ENCODE measurements around the gene HNRNPC.

Gene HNRNPC

GRCh38 chr14:21211509-21211908 lies 57.7 kb downstream of the HNRNPC start:
- in situ Hi-C loops (cut with HindIII; ENCODE audit: low sequenced_read_pairs), result no loop called here

GRCh38 chr14:21210023-21210422 lies 59.2 kb downstream of the HNRNPC start:
- H3K4me3 ChIP-seq (ENCODE audit: low read depth, low read length), result no peak overlapping the region
- in situ Hi-C loops (cut with HindIII; ENCODE audit: low sequenced_read_pairs), result no loop called here

More at GRCh38 chr14:21211509-21211908, 57.7 kb downstream of the HNRNPC start:
- no peak for DNase-seq (ENCODE audit: low read depth)
- no peak for TF ChIP-seq CTCF (IDR thresholded peaks at IDR 0.05; ENCODE audit: low read depth, low read length, missing control alignments)
- H3K4me3 ChIP-seq (ENCODE audit: low read depth, low read length), result no peak overlapping the region

GRCh38 chr14:21209185-21209584 lies 60.1 kb downstream of the HNRNPC start:
- no peak for TF ChIP-seq CTCF (IDR thresholded peaks at IDR 0.05; ENCODE audit: low read depth, low read length, missing control alignments)
- in situ Hi-C loops (cut with HindIII; ENCODE audit: low sequenced_read_pairs), result loop anchor here (10.0 kb wide), 1 partner anchor 196 kb away; no protein-coding TSS in a partner anchor
- no peak overlapping the region for H3K4me3 ChIP-seq (ENCODE audit: low read depth, low read length)
- no peak for DNase-seq (ENCODE audit: low read depth)

More at GRCh38 chr14:21210023-21210422, 59.2 kb downstream of the HNRNPC start:
- DNase-seq (ENCODE audit: low read depth), result no peak
- TF ChIP-seq CTCF (IDR thresholded peaks at IDR 0.05; ENCODE audit: low read depth, low read length, missing control alignments), result no peak

- TF ChIP-seq CTCF (IDR thresholded peaks at IDR 0.05; ENCODE audit: low read depth, low read length, missing control alignments), result no peak
Observed at GRCh38 chr14:21208554-21208953, 60.7 kb downstream of the HNRNPC start.

GRCh38 chr14:21206753-21207684 lies 62.2 kb downstream of the HNRNPC start:
- in situ Hi-C loops (cut with HindIII; ENCODE audit: low sequenced_read_pairs), result loop anchor here (10.0 kb wide), 1 partner anchor 198 kb away; no protein-coding TSS in a partner anchor
- TF ChIP-seq CTCF (IDR thresholded peaks at IDR 0.05; ENCODE audit: low read depth, low read length, missing control alignments), result no peak
- no peak for DNase-seq (ENCODE audit: low read depth)
- no peak overlapping the region for H3K4me3 ChIP-seq (ENCODE audit: low read depth, low read length)

More at GRCh38 chr14:21208554-21208953, 60.7 kb downstream of the HNRNPC start:
- in situ Hi-C loops (cut with HindIII; ENCODE audit: low sequenced_read_pairs), result loop anchor here (10.0 kb wide), 1 partner anchor 196 kb away; no protein-coding TSS in a partner anchor
- DNase-seq (ENCODE audit: low read depth), result no peak
- H3K4me3 ChIP-seq (ENCODE audit: low read depth, low read length), result no peak overlapping the region

GRCh38 chr14:21205678-21206581 lies 63.3 kb downstream of the HNRNPC start:
- in situ Hi-C loops (cut with HindIII; ENCODE audit: low sequenced_read_pairs), result loop anchor here (10.0 kb wide), 1 partner anchor 199 kb away; no protein-coding TSS in a partner anchor
- DNase-seq (ENCODE audit: low read depth), result no peak
- no peak overlapping the region for H3K4me3 ChIP-seq (ENCODE audit: low read depth, low read length)
- no peak for TF ChIP-seq CTCF (IDR thresholded peaks at IDR 0.05; ENCODE audit: low read depth, low read length, missing control alignments)

All from astrocyte of the cerebellum (primary cell).